Measurements from ENCODE around the gene AKAP8L. TPM values are rescaled to one million over a fixed set of nuclear protein-coding genes. Genes with fewer than 3 reads are reported as not detected.
"Not testable (repeated sequence)": the region's sequence is repeated elsewhere in the genome, so short reads cannot be mapped to it uniquely, and the experiment has no call there.

AKAP8L gene
- total and polyA plus RNA-seq, 2 donors (not counting 1 experiment from before 2014, with no cell fraction given) = 184 to 211 TPM

GRCh38 chr19:15397236-15397635 lies 21.6 kb downstream of the AKAP8L start:
- Histone ChIP-seq H4K20me1 (ENCODE audit: control insufficient read depth, insufficient read depth, low read length, poor library complexity, severe bottlenecking) (peaks cover 41% of the 10 kb centered on the region), H3K27me3 (replicated peaks in 1 of 4; ENCODE audit: control extremely low read depth in 1 of 4, control insufficient read depth in 3 of 4, insufficient read depth in 4 of 4, low read length in 3 of 4) (no peaks in the 10 kb centered on the region), H3K9ac (ENCODE audit: low read length) (no peak overlapping the region), H3K9me3 (ENCODE audit: control extremely low read depth in 1 of 3, control insufficient read depth in 2 of 3, insufficient read depth in 1 of 3, low read length in 2 of 3) (no peaks in the 10 kb centered on the region), H3K4me1 (ENCODE audit: control insufficient read depth in 2 of 2, insufficient read depth in 2 of 2, low read length in 2 of 2) (no peaks in the 10 kb centered on the region), H2AFZ (ENCODE audit: insufficient read depth, low read depth, low read length, poor library complexity, severe bottlenecking) (no peak overlapping the region), H3K4me3 (ENCODE audit: control extremely low read depth in 1 of 5, extremely low read depth in 1 of 5, insufficient read depth in 1 of 5, low read depth in 2 of 5, low read length in 4 of 5) (no peak overlapping the region), H3K4me2 (replicated peaks; ENCODE audit: low read depth, low read length, poor library complexity, severe bottlenecking) (no peak overlapping the region), H3K36me3 (replicated peaks in 1 of 2; ENCODE audit: control extremely low read depth in 1 of 2, control insufficient read depth in 1 of 2, extremely low read depth in 1 of 2, insufficient read depth in 2 of 2, low read length in 1 of 2) (peaks cover 2 to 75% of the 10 kb centered on the region in 2 experiments), H3K27ac (ENCODE audit: low read length in 2 of 2) (no peak overlapping the region), H3K79me2 (ENCODE audit: control insufficient read depth, insufficient read depth, low read length) (peaks cover 38% of the 10 kb centered on the region)
- WGBS (ENCODE audit: insufficient coverage) = 92% methylated on average over 6 of the region's 6 CpGs
- Mint-ChIP-seq H3K4me1 (peaks cover 2% of the 10 kb centered on the region), H3K27ac (no peak overlapping the region), H3K9me3 (ENCODE audit: insufficient read depth) (no peaks in the 10 kb centered on the region), H3K4me3 (no peak overlapping the region), H3K27me3 (no peaks in the 10 kb centered on the region)
- ChIA-PET CTCF (no interaction called here), POLR2A (no interaction called here)
- TF ChIP-seq CTCF (IDR thresholded peaks at IDR 0.05) (no peak), EZH2 (IDR thresholded peaks at IDR 0.05; ENCODE audit: borderline replicate concordance, insufficient read depth, low read depth, low read length, poor library complexity, severe bottlenecking) (no peak)
- DNase-seq (no peak), ATAC-seq (ENCODE audit: low read depth) (no peak)
- intact Hi-C loops (cut with micrococcal nuclease) = no loop called here

- Histone ChIP-seq H3K4me1 (ENCODE audit: control insufficient read depth in 2 of 2, insufficient read depth in 2 of 2, low read length in 2 of 2) (no peaks in the 10 kb centered on the region), H3K4me3 (ENCODE audit: control extremely low read depth in 1 of 5, extremely low read depth in 1 of 5, insufficient read depth in 1 of 5, low read depth in 2 of 5, low read length in 4 of 5) (no peak overlapping the region), H3K9me3 (ENCODE audit: control extremely low read depth in 1 of 3, control insufficient read depth in 2 of 3, insufficient read depth in 1 of 3, low read length in 2 of 3) (no peaks in the 10 kb centered on the region), H3K9ac (ENCODE audit: low read length) (no peak overlapping the region), H3K27ac (ENCODE audit: low read length in 2 of 2) (no peak overlapping the region), H4K20me1 (ENCODE audit: control insufficient read depth, insufficient read depth, low read length, poor library complexity, severe bottlenecking) (peaks cover 33% of the 10 kb centered on the region), H3K4me2 (replicated peaks; ENCODE audit: low read depth, low read length, poor library complexity, severe bottlenecking) (no peak overlapping the region), H3K27me3 (replicated peaks in 1 of 4; ENCODE audit: control extremely low read depth in 1 of 4, control insufficient read depth in 3 of 4, insufficient read depth in 4 of 4, low read length in 3 of 4) (no peaks in the 10 kb centered on the region), H3K36me3 (replicated peaks in 1 of 2; ENCODE audit: control extremely low read depth in 1 of 2, control insufficient read depth in 1 of 2, extremely low read depth in 1 of 2, insufficient read depth in 2 of 2, low read length in 1 of 2) (peaks cover 2 to 71% of the 10 kb centered on the region in 2 experiments), H2AFZ (ENCODE audit: insufficient read depth, low read depth, low read length, poor library complexity, severe bottlenecking) (no peak overlapping the region), H3K79me2 (ENCODE audit: control insufficient read depth, insufficient read depth, low read length) (peaks cover 30% of the 10 kb centered on the region)
- Mint-ChIP-seq H3K4me1 (peaks cover 2% of the 10 kb centered on the region), H3K9me3 (ENCODE audit: insufficient read depth) (no peaks in the 10 kb centered on the region), H3K27me3 (no peaks in the 10 kb centered on the region), H3K27ac (no peak overlapping the region), H3K4me3 (no peak overlapping the region)
- DNase-seq (no peak), ATAC-seq (ENCODE audit: low read depth) (no peak)
- TF ChIP-seq CTCF (IDR thresholded peaks at IDR 0.05) = no peak
- no peak for TF ChIP-seq EZH2 (IDR thresholded peaks at IDR 0.05; ENCODE audit: borderline replicate concordance, insufficient read depth, low read depth, low read length, poor library complexity, severe bottlenecking)
- ChIA-PET CTCF (no interaction called here), POLR2A (no interaction called here)
- intact Hi-C loops (cut with micrococcal nuclease) = no loop called here
- WGBS (ENCODE audit: insufficient coverage) = 96% methylated on average over 3 of the region's 3 CpGs
These were observed 22.4 kb downstream of the AKAP8L start for GRCh38 chr19:15396436-15396835.

- Histone ChIP-seq H4K20me1 (ENCODE audit: control insufficient read depth, insufficient read depth, low read length, poor library complexity, severe bottlenecking) (peaks cover 29% of the 10 kb centered on the region), H3K36me3 (replicated peaks in 1 of 2; ENCODE audit: control extremely low read depth in 1 of 2, control insufficient read depth in 1 of 2, extremely low read depth in 1 of 2, insufficient read depth in 2 of 2, low read length in 1 of 2) (peaks cover 2 to 59% of the 10 kb centered on the region in 2 experiments), H3K79me2 (ENCODE audit: control insufficient read depth, insufficient read depth, low read length) (peaks cover 29% of the 10 kb centered on the region)
- H3K9me3 ChIP-seq (ENCODE audit: control extremely low read depth in 1 of 3, control insufficient read depth in 2 of 3, insufficient read depth in 1 of 3, low read length in 2 of 3); intact Hi-C loops (cut with micrococcal nuclease); H3K27ac Mint-ChIP-seq; CTCF ChIA-PET; H3K4me1 Mint-ChIP-seq; H3K27ac ChIP-seq (ENCODE audit: low read length in 2 of 2); H3K27me3 Mint-ChIP-seq; H3K4me1 ChIP-seq (ENCODE audit: control insufficient read depth in 2 of 2, insufficient read depth in 2 of 2, low read length in 2 of 2); H2AFZ ChIP-seq (ENCODE audit: insufficient read depth, low read depth, low read length, poor library complexity, severe bottlenecking); H3K9me3 Mint-ChIP-seq (ENCODE audit: insufficient read depth); H3K4me2 ChIP-seq (replicated peaks; ENCODE audit: low read depth, low read length, poor library complexity, severe bottlenecking); DNase-seq; POLR2A ChIA-PET; ATAC-seq (ENCODE audit: low read depth); H3K4me3 ChIP-seq (ENCODE audit: control extremely low read depth in 1 of 5, extremely low read depth in 1 of 5, insufficient read depth in 1 of 5, low read depth in 2 of 5, low read length in 4 of 5); H3K27me3 ChIP-seq (replicated peaks in 1 of 4; ENCODE audit: control extremely low read depth in 1 of 4, control insufficient read depth in 3 of 4, insufficient read depth in 4 of 4, low read length in 3 of 4); H3K9ac ChIP-seq (ENCODE audit: low read length); H3K4me3 Mint-ChIP-seq: not testable (repeated sequence)
- WGBS (ENCODE audit: insufficient coverage) = 96% methylated on average over 17 of the region's 17 CpGs
These were observed 23.5 kb downstream of the AKAP8L start for GRCh38 chr19:15395251-15395650.
